Thyroid gland (tissue), 4 donors: ENCODE data around the gene PAM16.

Experiments used
- CTCF ChIP-seq, 6 experiments: fragments of 200-600 bp in 3 of 6; fragments of 450-650 bp in 3 of 6; sonication (generic) in 3 of 6; IDR thresholded peaks; one replicate each; pipeline ENCODE4 v1.5.1; 2016 to 2019; ENCODE audit warnings: antibody characterized with exemption in 6 of 6, mild to moderate bottlenecking in 2 of 6, inconsistent platforms in 1 of 6, moderate library complexity in 1 of 6
- POLR2A ChIP-seq, 2 donors: fragments of 450-650 bp; IDR thresholded peaks; one replicate each; pipeline ENCODE4 v1.6.1; 2017; ENCODE audit warnings: antibody characterized with exemption in 2 of 2, mild to moderate bottlenecking in 2 of 2, moderate library complexity in 1 of 2

DNA sequence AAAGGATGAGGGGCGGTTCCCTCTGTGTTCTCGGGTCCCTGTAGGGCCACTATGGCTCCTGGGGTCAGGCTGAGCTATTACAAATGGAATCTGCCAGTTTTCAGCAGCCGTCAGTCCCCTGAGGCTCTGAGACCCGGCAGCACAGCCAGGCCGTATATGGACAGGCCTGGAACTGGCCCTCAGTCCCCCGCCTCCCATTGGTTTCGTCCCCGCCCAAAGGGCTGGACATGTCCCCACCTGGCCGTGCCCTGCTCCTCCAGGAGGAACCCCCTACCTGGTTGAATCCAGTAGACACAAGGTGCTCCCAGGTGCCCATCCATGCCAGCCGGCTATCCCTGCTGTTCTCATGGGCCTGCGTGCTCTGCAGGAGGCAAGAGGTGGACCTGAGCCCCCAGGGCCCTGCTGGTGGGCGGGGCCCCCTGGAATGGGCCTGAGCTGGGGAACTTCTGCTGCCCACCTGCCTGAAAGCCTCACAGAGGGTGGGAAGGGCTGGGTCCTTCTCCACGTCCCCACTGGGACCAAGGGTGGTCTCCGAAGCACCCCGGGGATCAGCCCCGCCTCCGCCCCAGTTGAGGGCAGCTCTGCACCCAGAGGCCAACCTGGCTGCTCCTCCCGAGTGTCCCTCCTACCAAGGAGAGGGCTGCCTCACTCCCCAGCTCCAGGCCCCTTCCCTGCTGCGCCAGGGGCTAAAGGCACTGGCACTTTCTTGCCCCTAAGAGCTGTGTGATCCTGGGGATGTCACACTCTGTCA, 37.3 kb upstream of the PAM16 start:
- TF ChIP-seq CTCF (IDR thresholded peaks at IDR 0.05) (no peak), POLR2A (IDR thresholded peaks at IDR 0.05) (no peak)
